ENCODE data around the gene LORICRIN.

Gene LORICRIN

DNA sequence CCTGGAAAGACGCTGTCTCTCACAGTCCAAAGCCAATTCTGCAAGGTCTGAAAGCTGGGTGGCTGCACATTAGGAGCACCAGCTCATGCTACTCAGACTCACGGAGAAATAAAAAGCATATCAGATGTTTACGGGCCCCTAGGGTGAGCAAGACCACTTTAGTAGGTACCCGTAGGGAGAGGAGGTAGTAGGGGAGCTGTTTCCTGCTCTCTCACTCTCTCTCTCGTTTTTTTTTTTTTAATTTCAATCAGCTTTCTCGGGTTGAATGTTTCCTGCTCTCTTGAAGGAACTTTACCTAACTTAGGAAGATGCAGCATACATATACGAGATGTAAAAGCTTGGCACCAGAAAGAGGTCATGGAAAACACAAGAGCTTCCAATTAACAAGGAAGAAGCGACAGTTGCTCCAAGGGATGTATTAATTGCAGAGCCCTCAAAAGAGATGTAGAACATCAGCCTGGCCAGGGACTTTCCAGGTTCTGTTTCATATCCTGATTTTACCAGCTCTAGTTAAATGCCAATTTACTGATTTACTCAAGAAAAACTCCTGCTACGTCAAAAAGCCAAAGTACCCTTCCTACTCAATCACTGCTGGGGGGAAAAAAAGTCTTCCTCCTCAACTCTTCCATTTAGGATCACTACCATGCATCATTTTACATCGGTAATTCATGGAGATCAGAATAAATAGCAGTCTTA, 3.1 kb downstream of the LORICRIN start:
- Histone ChIP-seq H3K27me3 (peaks cover 0 to 29% of the 10 kb centered on the region in 2 donors), H3K9me3 (no peaks in the 10 kb centered on the region), H3K36me3 (no peaks in the 10 kb centered on the region), H3K27ac (no peak overlapping the region), H3K4me3 (no peak overlapping the region), H3K4me1 (peaks cover 0 to 22% (median 16%) of the 10 kb centered on the region in 4 donors)
- TF ChIP-seq, protein P1, sequence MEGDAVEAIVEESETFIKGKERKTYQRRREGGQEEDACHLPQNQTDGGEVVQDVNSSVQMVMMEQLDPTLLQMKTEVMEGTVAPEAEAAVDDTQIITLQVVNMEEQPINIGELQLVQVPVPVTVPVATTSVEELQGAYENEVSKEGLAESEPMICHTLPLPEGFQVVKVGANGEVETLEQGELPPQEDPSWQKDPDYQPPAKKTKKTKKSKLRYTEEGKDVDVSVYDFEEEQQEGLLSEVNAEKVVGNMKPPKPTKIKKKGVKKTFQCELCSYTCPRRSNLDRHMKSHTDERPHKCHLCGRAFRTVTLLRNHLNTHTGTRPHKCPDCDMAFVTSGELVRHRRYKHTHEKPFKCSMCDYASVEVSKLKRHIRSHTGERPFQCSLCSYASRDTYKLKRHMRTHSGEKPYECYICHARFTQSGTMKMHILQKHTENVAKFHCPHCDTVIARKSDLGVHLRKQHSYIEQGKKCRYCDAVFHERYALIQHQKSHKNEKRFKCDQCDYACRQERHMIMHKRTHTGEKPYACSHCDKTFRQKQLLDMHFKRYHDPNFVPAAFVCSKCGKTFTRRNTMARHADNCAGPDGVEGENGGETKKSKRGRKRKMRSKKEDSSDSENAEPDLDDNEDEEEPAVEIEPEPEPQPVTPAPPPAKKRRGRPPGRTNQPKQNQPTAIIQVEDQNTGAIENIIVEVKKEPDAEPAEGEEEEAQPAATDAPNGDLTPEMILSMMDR (IDR thresholded peaks at IDR 0.05) = no peak
- DNase-seq = no peak
- intact Hi-C loops (cut with DNase I; ENCODE audit: low total_unique reads) = no loop called here

DNA sequence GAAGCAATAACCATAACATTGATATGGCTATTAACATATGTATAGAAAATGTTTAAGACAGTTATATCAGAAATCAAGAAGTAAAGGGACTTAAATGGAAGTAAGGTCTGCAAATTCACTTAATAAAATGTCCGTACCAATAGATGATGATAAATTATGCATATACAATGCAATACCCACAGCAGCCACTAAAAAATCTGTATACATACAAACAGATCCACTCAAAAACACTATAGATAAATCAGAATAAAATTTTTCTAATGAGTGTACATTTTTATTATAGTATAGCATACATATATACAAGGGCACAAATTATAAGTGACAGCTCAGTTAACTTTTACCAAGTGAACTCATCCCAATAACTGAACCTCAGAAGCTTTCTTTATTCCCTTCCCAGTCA, 6.0 kb downstream of the LORICRIN start:
- intact Hi-C loops (cut with DNase I; ENCODE audit: low total_unique reads) = no loop called here
- Histone ChIP-seq H3K9me3 (no peaks in the 10 kb centered on the region), H3K27ac (no peak overlapping the region), H3K4me3 (no peak overlapping the region), H3K4me1 (peaks cover 0 to 22% (median 16%) of the 10 kb centered on the region in 4 donors), H3K36me3 (no peaks in the 10 kb centered on the region), H3K27me3 (peaks cover 0 to 29% of the 10 kb centered on the region in 2 donors)
- DNase-seq = no peak
- TF ChIP-seq, protein P1 (IDR thresholded peaks at IDR 0.05) = no peak

DNA sequence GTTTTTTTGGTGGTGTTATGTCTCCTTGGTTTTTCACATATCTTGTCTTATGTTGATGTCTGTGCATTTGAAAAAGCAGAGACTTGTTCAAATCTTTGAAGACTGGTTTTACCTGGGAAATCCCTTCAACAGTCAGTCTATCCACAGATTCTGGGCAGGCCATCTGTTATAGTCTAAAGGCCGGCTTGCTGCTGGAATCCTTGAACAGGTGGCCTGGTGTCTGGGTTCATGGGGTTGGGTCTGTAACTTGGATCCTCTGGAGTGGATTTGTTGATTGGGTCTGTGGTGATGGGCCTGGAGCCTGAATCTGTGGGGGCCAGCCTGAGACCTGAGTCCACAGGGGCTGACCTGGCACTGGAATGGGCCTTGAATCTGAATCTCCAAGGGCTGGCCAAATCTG, 12.2 kb downstream of the LORICRIN start:
- Histone ChIP-seq H3K4me3 (no peak overlapping the region), H3K27me3 (peaks cover 0 to 20% of the 10 kb centered on the region in 2 donors), H3K4me1 (no peaks in the 10 kb centered on the region), H3K36me3 (no peaks in the 10 kb centered on the region), H3K27ac (no peak overlapping the region), H3K9me3 (no peaks in the 10 kb centered on the region)
- TF ChIP-seq, protein P1 (IDR thresholded peaks at IDR 0.05) = no peak
- DNase-seq = no peak
- intact Hi-C loops (cut with DNase I; ENCODE audit: low total_unique reads) = no loop called here

DNA sequence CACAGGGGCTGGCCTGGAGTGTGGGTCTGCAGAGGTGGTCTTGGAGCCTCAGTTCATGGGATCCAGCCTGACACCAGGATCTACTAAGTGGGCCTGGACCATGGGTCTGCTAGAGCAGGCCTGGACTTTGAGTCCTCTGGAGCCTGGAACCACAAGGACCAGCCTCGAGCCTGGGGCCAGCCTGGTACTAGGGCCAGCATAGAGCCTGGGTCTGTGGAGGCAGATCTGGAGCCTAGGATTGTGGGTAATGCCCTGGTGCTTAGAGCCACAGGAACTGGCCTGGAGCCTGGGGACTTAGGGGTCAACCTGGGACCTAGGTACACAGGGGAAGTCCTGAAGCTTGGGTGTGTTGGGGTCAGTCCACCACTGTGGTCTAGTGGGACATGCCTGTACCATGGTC, 12.7 kb downstream of the LORICRIN start:
- Histone ChIP-seq H3K4me1 (no peaks in the 10 kb centered on the region), H3K4me3 (no peak overlapping the region), H3K27ac (no peak overlapping the region), H3K9me3 (no peaks in the 10 kb centered on the region), H3K27me3 (peaks cover 0 to 15% of the 10 kb centered on the region in 2 donors), H3K36me3 (no peaks in the 10 kb centered on the region)
- no peak for DNase-seq
- intact Hi-C loops (cut with DNase I; ENCODE audit: low total_unique reads) = no loop called here
- TF ChIP-seq, protein P1 (IDR thresholded peaks at IDR 0.05) = no peak

DNA sequence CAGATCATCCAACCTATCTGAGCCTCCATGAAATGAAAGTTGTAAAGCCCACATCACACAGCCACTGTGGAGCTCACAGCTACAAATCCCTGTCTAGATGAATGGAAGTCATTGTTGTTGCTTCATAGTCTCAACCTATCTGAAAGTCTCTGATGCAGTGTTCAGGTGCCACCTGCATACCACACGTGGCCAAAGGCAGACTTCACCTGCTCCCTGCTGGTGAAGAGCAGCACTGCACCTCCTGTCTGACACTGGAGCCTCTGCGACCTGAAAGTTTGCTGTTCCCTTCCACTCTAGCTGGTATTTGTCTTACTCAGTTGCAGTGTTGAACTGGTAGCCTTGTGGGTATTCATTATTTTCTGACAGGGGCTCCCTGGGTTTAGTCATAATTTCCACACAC, 18.4 kb downstream of the LORICRIN start:
- no peaks in the 10 kb centered on the region for H3K9me3 ChIP-seq
- TF ChIP-seq, protein P1 (IDR thresholded peaks at IDR 0.05) = peak in 1 of 2 experiments; percentile 24
- H3K27ac ChIP-seq = no peak overlapping the region
- no peaks in the 10 kb centered on the region for H3K36me3 ChIP-seq
- peaks cover 0 to 7% of the 10 kb centered on the region in 2 donors for H3K27me3 ChIP-seq
- intact Hi-C loops (cut with DNase I; ENCODE audit: low total_unique reads) = no loop called here
- H3K4me3 ChIP-seq = no peak overlapping the region
- no peak for DNase-seq
- H3K4me1 ChIP-seq = no peaks in the 10 kb centered on the region
